NCI-H2029 (cell line): Measurements from ENCODE around the gene TAF3.
"Not testable (repeated sequence)": the region's sequence is repeated elsewhere in the genome, so short reads cannot be mapped to it uniquely, and the experiment has no call there.

Experiments
- DNase-seq: peaks from one replicate; lab custom pipeline; 2025; lab: John Stamatoyannopoulos, UW

The TAF3 gene

GRCh38 chr10:7811000-7811399 is 7.3 kb upstream of the TAF3 start:
- DNase-seq, result no peak

DNA sequence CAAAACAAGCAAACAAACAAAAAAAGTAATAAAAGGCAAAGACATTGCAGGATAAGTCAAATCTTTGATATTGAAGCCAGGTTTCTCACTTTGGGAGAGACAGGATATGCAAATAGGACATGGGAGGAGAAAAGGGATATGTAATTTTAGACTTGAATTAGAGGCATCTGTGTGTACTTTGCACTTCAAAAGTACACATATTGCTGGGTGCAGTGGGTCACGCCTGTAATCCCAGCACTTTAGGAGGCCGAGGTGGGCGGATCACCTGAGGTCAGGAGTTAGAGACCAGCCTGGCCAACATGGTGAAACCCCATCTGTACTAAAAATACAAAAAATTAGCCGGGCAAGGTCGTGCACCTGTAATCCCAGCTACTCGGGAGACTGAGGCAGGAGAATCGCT is 6.6 kb upstream of the TAF3 start:
- DNase-seq, result not testable (repeated sequence)

- DNase-seq, result no peak
These were observed 4.8 kb upstream of the TAF3 start for GRCh38 chr10:7813481-7813880.

DNA sequence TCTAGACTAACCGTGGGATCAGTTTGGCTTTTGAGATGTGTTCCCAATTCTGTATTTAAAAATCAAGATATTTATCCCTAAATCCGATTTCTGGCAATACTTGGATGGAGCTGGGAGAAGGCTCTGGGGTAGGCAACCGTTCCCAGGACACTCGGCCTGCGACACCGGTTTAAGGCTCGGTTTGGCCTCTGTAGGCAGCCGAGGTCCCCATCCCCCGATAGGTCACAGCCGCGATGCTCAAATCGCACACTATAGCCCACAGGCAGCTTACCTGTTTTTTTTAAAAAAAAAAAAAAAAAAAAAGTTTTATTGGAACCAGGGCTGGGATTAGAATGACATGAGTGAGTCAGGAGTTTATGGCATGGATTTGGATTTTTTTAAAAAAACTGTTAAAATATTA is 729 bp upstream of the TAF3 start:
- no peak for DNase-seq

GRCh38 chr10:7817984-7818294 is 366 bp upstream of the TAF3 start:
- no peak for DNase-seq

DNA sequence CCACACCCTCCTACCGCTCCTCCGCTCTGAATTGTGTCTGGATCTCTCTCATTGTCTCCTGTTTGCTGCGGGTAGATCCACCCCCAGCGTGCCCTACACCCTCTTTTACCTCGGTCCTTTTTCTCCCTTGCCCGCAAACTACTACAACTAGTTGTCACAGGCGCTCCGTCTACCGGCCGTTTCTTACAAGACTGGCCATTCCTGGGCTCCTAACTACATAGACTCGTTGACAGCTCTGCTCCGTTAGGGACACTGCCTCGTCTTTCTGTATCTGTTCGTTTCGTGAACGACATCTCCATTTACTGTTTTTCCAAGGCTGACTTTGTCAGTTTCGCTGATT is 786 bp downstream of the TAF3 start:
- no peak for DNase-seq

GRCh38 chr10:7824251-7824650 is 5.9 kb downstream of the TAF3 start:
- no peak for DNase-seq

DNA sequence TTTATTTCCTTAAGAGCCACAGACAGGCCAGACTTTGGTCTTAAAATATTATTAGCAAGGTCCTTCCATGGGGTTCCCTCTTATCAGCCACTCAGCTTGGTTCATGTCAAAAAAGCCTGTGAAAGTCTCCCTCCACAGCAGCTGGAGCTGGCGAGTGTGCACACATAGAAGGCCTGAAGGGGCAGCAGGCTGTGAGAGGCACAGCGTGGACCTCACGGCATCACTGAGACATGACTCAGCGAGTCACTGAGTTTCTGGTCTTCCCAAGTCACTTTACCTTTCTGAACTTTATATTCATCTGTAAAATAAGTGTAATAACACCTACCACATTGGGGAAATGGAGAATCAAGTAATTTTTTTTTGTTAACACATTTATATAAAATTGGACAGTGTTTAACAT is 8.7 kb downstream of the TAF3 start:
- DNase-seq, result no peak

GRCh38 chr10:7829289-7829834 is 11.1 kb downstream of the TAF3 start:
- no peak for DNase-seq

- no peak for DNase-seq
These were observed 13.8 kb downstream of the TAF3 start for GRCh38 chr10:7832060-7832459.

- DNase-seq, result no peak
These were observed 14.9 kb downstream of the TAF3 start for GRCh38 chr10:7833210-7833609.

DNA sequence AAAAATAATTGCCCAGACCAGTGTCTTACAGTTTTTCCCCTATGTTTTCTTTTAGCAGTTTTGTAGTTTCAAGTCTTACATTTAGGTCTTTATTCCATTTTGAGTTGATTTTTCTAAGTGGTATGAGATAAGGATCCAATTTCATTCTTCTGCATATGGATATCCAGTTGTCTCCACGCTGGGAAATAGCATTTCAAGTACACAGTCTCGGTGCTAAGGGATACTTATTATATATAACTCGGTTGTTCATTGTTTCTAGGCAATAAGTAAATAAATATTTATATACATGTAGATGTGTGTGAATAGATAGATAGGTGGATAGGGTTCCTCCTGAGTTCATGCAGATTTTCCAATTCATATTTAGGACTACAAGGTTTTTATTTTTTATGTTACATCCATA is 16.0 kb downstream of the TAF3 start:
- no peak for DNase-seq

- no peak for DNase-seq
These were observed 18.3 kb downstream of the TAF3 start for GRCh38 chr10:7836571-7836970.

DNA sequence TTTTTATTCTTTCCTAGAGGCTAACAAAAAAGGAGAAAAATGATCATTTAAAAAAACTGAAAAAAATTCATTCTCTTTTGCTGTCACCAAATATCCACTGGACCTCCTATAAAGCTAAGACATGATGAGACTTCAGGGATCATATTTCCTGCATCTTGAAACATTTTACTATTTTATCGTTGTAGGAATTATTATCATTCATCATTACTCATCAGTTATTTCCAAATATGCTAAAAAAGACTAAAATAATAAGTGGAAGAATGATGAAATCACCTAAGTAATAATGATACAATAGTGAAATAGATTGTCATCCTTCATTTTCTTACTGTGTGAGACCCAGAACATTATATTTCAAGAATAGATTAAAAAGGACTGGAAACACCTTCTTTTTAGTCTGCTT is 28.3 kb downstream of the TAF3 start:
- DNase-seq, result no peak

DNA sequence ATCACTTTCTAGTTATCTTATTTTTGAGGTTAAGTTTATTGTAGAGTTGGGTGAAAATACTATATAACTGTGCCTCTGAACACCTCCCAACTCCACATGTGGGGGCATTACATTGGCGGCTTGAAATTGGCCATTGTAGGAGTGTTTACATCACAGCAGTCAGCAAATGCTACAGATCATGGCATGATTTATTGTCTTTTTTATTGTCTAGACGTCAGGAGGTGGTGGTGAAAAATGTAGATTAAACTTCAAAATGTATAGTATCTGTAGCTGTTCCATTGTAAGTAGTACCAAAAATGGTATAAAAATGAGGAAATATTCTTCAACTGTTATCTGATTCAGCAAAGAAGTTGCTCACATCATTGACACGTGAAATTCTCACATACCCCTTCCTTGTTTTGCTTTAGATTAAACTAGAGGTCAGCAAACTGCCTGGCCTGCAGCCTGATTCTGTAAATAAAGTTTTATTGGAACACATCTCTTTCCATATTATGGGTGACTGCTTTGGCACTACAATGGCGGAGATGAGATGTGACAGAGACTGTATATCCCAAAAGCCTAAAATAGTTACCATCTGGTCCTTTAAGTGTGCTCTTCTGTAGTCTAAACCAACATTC is 35.0 kb downstream of the TAF3 start:
- no peak for DNase-seq

DNA sequence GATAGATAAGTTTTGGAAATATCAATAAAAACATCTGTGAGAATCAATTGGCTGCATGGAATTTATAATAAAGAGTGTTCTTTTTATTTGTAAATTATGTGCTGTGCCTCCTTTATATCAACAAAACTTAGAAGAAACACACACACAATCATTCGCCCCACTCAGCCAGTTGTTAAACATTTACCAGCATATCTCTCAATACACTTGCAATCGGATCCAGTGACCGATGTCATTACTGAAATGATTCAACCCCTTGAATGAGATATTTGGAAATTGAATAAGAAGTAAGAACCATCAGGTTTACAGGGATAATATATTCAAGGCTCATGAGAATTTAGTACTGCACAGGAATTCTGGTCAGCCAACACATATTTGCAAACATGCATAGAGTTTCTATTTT is 35.6 kb downstream of the TAF3 start:
- DNase-seq, result no peak

GRCh38 chr10:7855205-7855604 is 36.9 kb downstream of the TAF3 start:
- no peak for DNase-seq

GRCh38 chr10:7856678-7857077 is 38.4 kb downstream of the TAF3 start:
- DNase-seq, result no peak

DNA sequence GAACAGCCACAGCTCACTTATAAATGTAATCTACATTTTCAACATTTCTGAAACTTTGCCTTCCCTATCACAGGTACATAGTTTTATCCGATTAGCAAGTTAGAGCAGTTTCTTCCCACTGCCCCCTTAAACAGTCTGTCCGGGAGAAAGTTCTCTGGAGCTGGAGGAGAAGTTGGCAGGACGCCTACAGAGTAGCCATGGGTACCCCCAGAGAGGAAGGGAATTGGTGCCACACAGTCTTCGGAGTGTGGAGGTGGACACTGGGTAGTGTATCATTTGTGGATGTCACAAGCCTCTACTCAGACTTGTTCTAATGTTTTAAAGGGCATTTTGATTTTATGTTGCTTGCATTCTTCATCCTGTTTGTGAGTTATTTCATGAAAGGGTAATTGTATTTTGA is 39.0 kb downstream of the TAF3 start:
- DNase-seq, result no peak

GRCh38 chr10:7861509-7862120 is 43.3 kb downstream of the TAF3 start:
- DNase-seq, result no peak

DNA sequence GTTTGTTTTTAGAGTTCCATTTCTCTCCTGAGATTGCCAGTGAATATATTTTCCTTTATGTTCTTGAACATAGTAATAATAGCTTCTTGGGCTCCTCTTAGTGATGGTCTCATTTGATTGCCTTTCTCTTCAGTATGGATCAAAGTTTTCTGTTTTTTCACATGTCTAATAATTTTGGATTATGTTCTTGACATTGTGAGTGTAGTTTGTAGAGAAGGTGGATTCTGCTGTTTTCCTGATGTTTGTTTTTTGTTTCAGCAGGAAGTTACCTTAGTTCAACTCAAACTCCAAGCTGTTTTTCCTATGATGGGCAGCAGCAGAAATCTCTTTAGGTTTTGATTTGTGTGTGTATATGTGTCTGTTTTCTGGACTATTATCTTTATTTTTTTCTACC is 43.8 kb downstream of the TAF3 start:
- DNase-seq, result no peak

DNA sequence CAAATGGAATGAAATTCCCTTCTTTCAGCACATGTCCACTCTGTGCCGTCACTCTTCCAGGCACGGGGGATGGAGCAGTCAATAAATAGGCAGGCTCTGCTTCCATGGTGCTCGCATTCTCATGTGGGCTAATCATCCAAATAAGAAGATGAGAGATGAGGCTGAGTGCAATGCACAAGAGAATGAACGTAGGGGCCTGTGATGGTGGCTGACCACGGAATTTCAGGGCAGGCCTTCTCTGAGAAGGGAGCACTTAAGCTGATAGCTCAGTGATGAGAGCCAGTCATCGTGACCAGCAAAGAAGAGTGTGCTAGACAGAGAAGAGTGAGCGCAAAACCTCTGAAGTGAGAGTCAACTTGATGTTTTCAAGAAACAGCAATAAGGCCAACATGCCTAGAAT is 47.9 kb downstream of the TAF3 start:
- DNase-seq, result no peak

GRCh38 chr10:7872041-7872442 is 53.7 kb downstream of the TAF3 start:
- no peak for DNase-seq

GRCh38 chr10:7874864-7875263 is 56.6 kb downstream of the TAF3 start:
- DNase-seq, result no peak
